HepG2 (cell line): ENCODE measurements around the gene ANXA2.

ENCODE experiments used
- ATRX ChIP-seq: sonication (generic); formaldehyde crosslinking; IDR thresholded peaks from 2 replicates; pipeline ENCODE4 v1.4.0; 2020; ENCODE audit warnings: missing genetic modification reagents, borderline replicate concordance
- CCAR2 ChIP-seq: fragments of 200-400 bp; formaldehyde crosslinking; optimal IDR thresholded peaks from 2 replicates; pipeline ENCODE3; 2018; ENCODE audit warnings: low read depth, mild to moderate bottlenecking, low read length, moderate library complexity
- PBX3 ChIP-seq: sonication (generic); formaldehyde crosslinking; IDR thresholded peaks from 2 replicates; pipeline ENCODE4 v1.8.1; 2023; ENCODE audit warnings: missing genetic modification reagents, inconsistent platforms, borderline replicate concordance
- ZNF234 ChIP-seq: sonication (generic); formaldehyde crosslinking; conservative IDR thresholded peaks from 2 replicates; pipeline ENCODE4 v1.5.1; 2020; ENCODE audit warnings: mild to moderate bottlenecking, missing genetic modification reagents
- ZNF253 ChIP-seq: sonication (generic); formaldehyde crosslinking; IDR thresholded peaks from 2 replicates; pipeline ENCODE4 v1.8.0; 2022; ENCODE audit warnings: mild to moderate bottlenecking, missing genetic modification reagents, borderline replicate concordance
- ZNF644 ChIP-seq: IDR thresholded peaks from 2 replicates; pipeline ENCODE4 v1.6.1; 2016; ENCODE audit warnings: low read depth

- TF ChIP-seq ATRX, result no peak
- no peak for TF ChIP-seq ZNF253 (CRISPR knock-in tag)
- TF ChIP-seq ZNF234 (CRISPR knock-in tag), result no peak
- no peak for TF ChIP-seq CCAR2
- no peak for TF ChIP-seq ZNF644 (CRISPR knock-in tag)
- no peak for TF ChIP-seq PBX3 (CRISPR knock-in tag)
These were observed 1.2 kb downstream of the ANXA2 start for GRCh38 chr15:60396560-60396957.
